Thyroid gland (tissue), 4 donors: ENCODE data around the gene SCARF2. TPM values are rescaled to one million over a fixed set of nuclear protein-coding genes. Genes with fewer than 3 reads are reported as not detected.

Experiments
- small RNA-seq: library from RNA; depleted of rRNA; stranded (forward); fragments of <200 nt; gene quantifications from one replicate; pipeline ENCODE3, GENCODE V24; 2016
- total RNA-seq, 4 donors: library from RNA; depleted of rRNA; stranded (reverse); fragments of >200 nt; gene quantifications; one replicate each; pipeline ENCODE4 v1.2.3, GENCODE V29; 2016

The SCARF2 gene
- total RNA-seq, 4 donors from 2014 or later: 14.4 to 23.1 (median 20.4) TPM

Small RNAs within 50 kb of the gene (small RNA-seq; reads per million reads assigned to genes)
- gene RF00019 (not detected), gene RN7SL812P (not detected), gene RNU6-225P (not detected), gene RNY1P9 (not detected)

Other genes with a start within 250 kb of the SCARF2 start
- 1 to 10 TPM; 4.0 to 8.6 (median 5.9) TPM for gene RTN4R, start 169.5 kb downstream of the SCARF2 start, total RNA-seq
- gene DGCR6L, start 117.8 kb downstream of the SCARF2 start, total RNA-seq: 100 to 1,000 TPM in 2 of 4 donors, 10 to 100 TPM in 2; 62.5 to 123 (median 90.8) TPM
- 10 to 100 TPM in 3 of 4 donors, 1 to 10 TPM in 1; 9.8 to 15.0 (median 12.0) TPM for gene ZNF74, start 43.7 kb downstream of the SCARF2 start, total RNA-seq
- gene KLHL22, start 58.0 kb upstream of the SCARF2 start, total RNA-seq: 10 to 100 TPM; 38.0 to 76.9 (median 61.0) TPM
- gene MED15, start 69.8 kb upstream of the SCARF2 start, total RNA-seq: 10 to 100 TPM; 33.6 to 65.1 (median 36.1) TPM